Chondrocyte (in vitro differentiated cells): ENCODE results near the gene CYP27B1. TPM values are rescaled to one million over a fixed set of nuclear protein-coding genes. Genes with fewer than 3 reads are reported as not detected.
"Not testable (repeated sequence)": the region's sequence is repeated elsewhere in the genome, so short reads cannot be mapped to it uniquely, and the experiment has no call there.

Experiments
- DNase-seq: peaks from one replicate; pipeline ENCODE4 v3.0.0; 2021; ENCODE audit warnings: mixed read lengths, low spot score
- H3K27ac Mint-ChIP-seq: one replicate; pipeline ENCODE4 v1.8.0; 2021; ENCODE audit warnings: mild to moderate bottlenecking, moderate library complexity, mixed read lengths; ENCODE audit not compliant: unreplicated experiment
- H3K27me3 Mint-ChIP-seq: 2 replicates; pipeline ENCODE4 v1.8.0; 2021; ENCODE audit warnings: low read depth, mixed read lengths
- H3K36me3 Mint-ChIP-seq: 2 replicates; pipeline ENCODE4 v1.8.0; 2021; ENCODE audit warnings: low read depth, mixed read lengths
- H3K4me1 Mint-ChIP-seq: 2 replicates; pipeline ENCODE4 v1.8.0; 2021; ENCODE audit warnings: low read depth, mild to moderate bottlenecking, mixed read lengths
- H3K4me3 Mint-ChIP-seq: one replicate; pipeline ENCODE4 v1.8.0; 2021; ENCODE audit warnings: mild to moderate bottlenecking, moderate library complexity, mixed read lengths; ENCODE audit not compliant: unreplicated experiment
- H3K9me3 Mint-ChIP-seq: 2 replicates; pipeline ENCODE4 v1.8.0; 2021; ENCODE audit warnings: low read depth, mixed read lengths
- CTCF ChIP-seq: fragments of 200-600 bp; sonication (generic); IDR thresholded peaks from 2 replicates; pipeline ENCODE4 v1.5.0; 2021; ENCODE audit warnings: antibody characterized with exemption, mild to moderate bottlenecking, moderate library complexity
- total RNA-seq: library from RNA; stranded (reverse); gene quantifications from 3 replicates; pipeline ENCODE4 v1.2.1, GENCODE V29; 2021

The CYP27B1 gene
- total RNA-seq, 1 donor from 2014 or later = 3.2 TPM

GRCh38 chr12:57724003-57724935 is 42.6 kb downstream of the CYP27B1 start:
- Mint-ChIP-seq H3K4me3 (no peak overlapping the region), H3K9me3 (no peaks in the 10 kb centered on the region), H3K36me3 (peaks cover 18% of the 10 kb centered on the region), H3K4me1 (peaks cover 13% of the 10 kb centered on the region), H3K27me3 (peaks cover 3% of the 10 kb centered on the region), H3K27ac (no peak overlapping the region)
- DNase-seq = no peak
- no peak for TF ChIP-seq CTCF

- Mint-ChIP-seq H3K4me1 (peaks cover 13% of the 10 kb centered on the region), H3K36me3 (peaks cover 24% of the 10 kb centered on the region), H3K27me3 (peaks cover 3% of the 10 kb centered on the region), H3K4me3 (no peak overlapping the region), H3K9me3 (no peaks in the 10 kb centered on the region), H3K27ac (no peak overlapping the region)
- TF ChIP-seq CTCF = no peak
- DNase-seq = no peak
Measured at GRCh38 chr12:57723630-57723962, 43.3 kb downstream of the CYP27B1 start.

- no peak for DNase-seq
- Mint-ChIP-seq H3K4me3 (no peak overlapping the region), H3K27me3 (peaks cover 3% of the 10 kb centered on the region), H3K36me3 (peaks cover 28% of the 10 kb centered on the region), H3K9me3 (no peaks in the 10 kb centered on the region), H3K4me1 (peaks cover 13% of the 10 kb centered on the region), H3K27ac (no peak overlapping the region)
- TF ChIP-seq CTCF = no peak
Measured at GRCh38 chr12:57722716-57723629, 43.9 kb downstream of the CYP27B1 start.

- Mint-ChIP-seq H3K36me3 (peaks cover 31% of the 10 kb centered on the region), H3K4me1 (peaks cover 10% of the 10 kb centered on the region)
- not testable (repeated sequence) for H3K27ac Mint-ChIP-seq, DNase-seq, H3K9me3 Mint-ChIP-seq, H3K4me3 Mint-ChIP-seq, H3K27me3 Mint-ChIP-seq
Measured at GRCh38 chr12:57721846-57722608, 44.9 kb downstream of the CYP27B1 start.

GRCh38 chr12:57720606-57721595 is 46.0 kb downstream of the CYP27B1 start:
- Mint-ChIP-seq H3K4me1 (peaks cover 6% of the 10 kb centered on the region), H3K4me3 (no peak overlapping the region), H3K27ac (no peak overlapping the region), H3K36me3 (peaks cover 29% of the 10 kb centered on the region), H3K27me3 (peaks cover 3% of the 10 kb centered on the region), H3K9me3 (no peaks in the 10 kb centered on the region)
- DNase-seq = no peak
- no peak for TF ChIP-seq CTCF
